Stimulated activated CD8-positive, alpha-beta memory T cell treated with anti-CD3 and anti-CD28 coated beads, Interleukin-7, amount 100 ng/mL, for 4 hours (primary cell): ENCODE measurements around the gene ADAMTS16.

ENCODE experiments used
- DNase-seq, 2 donors: peaks; one replicate each; pipeline ENCODE4 v3.0.0-alpha.2; 2020; ENCODE audit warnings: low read depth in 2 of 2

The ADAMTS16 gene

DNA sequence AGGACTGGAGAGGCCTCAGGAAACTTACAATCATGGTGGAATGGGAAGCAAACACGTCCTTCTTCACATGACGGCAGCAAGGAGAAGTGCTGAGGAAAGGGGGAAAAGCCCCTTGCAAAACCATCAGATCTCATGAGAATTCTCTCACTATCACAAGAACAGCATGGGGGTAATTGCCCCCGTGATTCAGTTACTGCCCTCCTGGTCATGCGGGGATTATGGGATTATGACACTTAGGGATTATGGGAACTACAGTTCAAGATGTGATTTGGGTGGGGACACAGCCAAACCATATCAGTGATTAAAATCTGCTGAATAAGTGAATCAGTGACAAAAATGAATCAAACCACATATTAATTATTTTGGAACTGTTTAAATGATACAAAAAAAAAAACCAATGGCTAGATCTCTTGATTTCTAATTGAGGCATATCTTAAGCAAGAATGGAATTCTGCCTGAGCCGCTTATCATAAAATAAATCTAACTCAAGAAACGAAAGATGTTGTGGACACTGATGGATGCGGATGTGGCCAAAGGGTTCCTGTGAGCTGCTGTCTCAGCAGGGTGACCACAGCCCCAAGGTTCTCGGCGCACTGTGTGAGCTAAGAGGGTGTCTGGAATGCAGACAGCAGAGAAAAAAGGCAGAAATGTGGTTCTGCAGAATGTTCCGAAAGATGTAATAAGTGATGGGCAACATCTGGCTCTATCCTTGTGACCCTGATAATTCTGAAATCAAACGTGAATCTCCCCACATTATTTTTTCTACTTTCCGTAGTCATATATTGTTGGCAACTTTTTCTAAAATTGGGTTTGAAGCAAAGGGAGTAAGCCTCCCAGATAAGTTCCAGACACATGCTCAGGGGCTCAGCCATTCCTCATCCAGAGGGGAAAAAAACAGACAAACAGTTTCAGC lies 175.2 kb downstream of the ADAMTS16 start:
- no peak for DNase-seq

- no peak for DNase-seq
These were observed 176.2 kb downstream of the ADAMTS16 start for GRCh38 chr5:5316334-5316733.

- no peak for DNase-seq
These were observed 177.8 kb downstream of the ADAMTS16 start for GRCh38 chr5:5317976-5318375.

DNA sequence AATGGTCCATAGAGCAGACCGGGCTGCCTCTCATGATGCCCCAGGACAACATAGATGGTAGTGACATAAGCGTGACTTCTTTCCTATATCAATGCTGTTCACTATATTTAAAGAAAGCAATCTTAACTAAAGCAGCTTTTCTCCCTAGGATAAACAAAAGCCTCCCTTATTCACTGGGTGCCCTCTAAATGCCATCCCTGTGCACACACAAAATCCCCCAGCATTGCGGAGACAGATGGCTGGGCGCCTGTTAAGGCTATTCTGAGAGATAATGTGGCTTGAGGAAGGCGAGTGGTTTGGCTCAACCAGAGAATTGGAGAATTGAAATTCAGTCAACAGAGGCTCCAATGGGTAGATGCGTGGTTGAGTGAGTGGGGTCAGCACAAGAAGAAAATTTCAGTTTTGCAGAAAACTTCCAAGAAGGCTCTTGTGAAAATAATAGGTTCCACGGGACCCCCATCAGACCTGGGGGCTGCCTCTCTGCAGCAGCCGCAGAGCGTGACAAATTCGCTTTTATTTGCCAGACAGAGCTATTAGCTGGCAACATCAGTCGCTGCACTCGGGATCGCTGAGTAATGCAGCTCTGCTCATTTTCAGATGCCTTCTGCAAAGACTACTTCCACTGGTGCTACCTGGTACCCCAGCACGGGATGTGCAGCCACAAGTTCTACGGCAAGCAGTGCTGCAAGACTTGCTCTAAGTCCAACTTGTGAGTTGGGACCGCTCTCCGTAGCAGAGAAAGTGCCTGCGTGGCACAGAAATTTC lies 178.5 kb downstream of the ADAMTS16 start:
- DNase-seq: no peak

GRCh38 chr5:5320062-5320805 lies 180.1 kb downstream of the ADAMTS16 start:
- no peak for DNase-seq

GRCh38 chr5:5321137-5321536 lies 181.0 kb downstream of the ADAMTS16 start:
- DNase-seq: no peak

GRCh38 chr5:5323551-5323950 lies 183.4 kb downstream of the ADAMTS16 start:
- no peak for DNase-seq

- no peak for DNase-seq
These were observed 186.1 kb downstream of the ADAMTS16 start for GRCh38 chr5:5326115-5326758.

GRCh38 chr5:5327126-5327525 lies 187.0 kb downstream of the ADAMTS16 start:
- no peak for DNase-seq

GRCh38 chr5:5330728-5331452 lies 190.8 kb downstream of the ADAMTS16 start:
- no peak for DNase-seq

GRCh38 chr5:5331848-5332247 lies 191.7 kb downstream of the ADAMTS16 start:
- DNase-seq: no peak

DNA sequence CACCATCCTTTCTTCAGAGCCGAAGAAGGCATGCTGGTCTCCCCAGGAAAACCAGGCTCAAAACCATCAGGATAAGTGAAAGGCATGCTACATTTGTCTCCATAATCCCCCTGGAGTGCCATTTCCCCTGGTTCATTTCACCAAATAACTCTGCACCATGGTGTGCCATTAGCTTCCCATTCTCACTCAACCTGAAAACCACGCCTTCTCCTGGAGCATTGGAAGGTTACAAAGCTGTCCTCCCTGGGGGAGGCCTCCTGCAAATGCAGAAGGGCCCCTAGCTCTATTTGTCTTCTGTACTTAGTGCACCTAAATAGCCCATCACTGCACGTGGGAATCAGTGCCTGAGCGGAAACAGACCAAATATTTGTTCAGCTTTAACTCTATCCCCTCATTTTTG lies 192.2 kb downstream of the ADAMTS16 start:
- no peak for DNase-seq

GRCh38 chr5:5335107-5335506 lies 195.0 kb downstream of the ADAMTS16 start:
- DNase-seq: no peak

DNA sequence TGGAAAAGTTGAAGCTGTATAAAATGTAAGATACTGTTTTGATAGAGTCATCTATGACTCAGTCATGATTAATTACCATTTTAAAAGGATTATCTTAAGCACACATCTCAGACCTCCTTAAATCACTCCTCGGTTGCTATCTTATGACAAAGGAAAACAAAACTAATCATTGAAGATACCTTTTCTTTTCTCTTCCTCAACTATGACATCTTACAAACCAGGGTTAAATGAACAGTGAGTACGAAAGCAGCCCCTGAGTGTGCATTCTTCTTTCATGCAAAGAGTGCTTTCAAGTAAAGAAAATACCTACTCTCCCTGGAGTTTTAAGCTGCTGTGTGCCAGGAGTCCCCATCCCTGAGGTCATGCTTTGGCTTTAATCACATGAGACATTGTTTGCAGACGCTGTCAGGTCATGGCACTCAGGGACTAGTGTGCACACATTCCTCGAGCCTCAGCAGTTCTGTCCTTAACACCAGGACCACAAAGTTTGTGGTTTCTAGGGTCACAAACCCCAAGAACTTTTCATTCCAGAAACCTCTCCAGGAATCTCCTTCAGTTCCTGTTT lies 195.7 kb downstream of the ADAMTS16 start:
- DNase-seq: no peak

DNA sequence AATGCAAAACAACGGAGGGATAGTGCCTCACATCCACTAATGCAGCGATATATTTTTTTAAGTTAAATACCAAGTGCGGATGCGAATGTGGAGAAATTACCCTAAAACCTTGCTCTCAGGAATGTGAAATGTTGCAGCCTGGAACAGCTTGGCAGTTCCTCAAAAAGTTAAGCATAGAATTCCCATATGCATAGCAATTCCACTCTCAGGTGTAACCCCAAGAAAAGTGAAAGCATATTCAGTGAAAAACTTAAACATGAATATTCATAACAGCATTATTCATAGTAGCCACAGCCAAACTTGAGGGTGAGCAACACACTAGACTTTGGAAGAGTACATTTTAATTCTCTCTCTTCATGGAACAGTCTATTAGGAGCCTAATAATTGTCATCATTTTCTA lies 199.1 kb downstream of the ADAMTS16 start:
- no peak for DNase-seq

DNA sequence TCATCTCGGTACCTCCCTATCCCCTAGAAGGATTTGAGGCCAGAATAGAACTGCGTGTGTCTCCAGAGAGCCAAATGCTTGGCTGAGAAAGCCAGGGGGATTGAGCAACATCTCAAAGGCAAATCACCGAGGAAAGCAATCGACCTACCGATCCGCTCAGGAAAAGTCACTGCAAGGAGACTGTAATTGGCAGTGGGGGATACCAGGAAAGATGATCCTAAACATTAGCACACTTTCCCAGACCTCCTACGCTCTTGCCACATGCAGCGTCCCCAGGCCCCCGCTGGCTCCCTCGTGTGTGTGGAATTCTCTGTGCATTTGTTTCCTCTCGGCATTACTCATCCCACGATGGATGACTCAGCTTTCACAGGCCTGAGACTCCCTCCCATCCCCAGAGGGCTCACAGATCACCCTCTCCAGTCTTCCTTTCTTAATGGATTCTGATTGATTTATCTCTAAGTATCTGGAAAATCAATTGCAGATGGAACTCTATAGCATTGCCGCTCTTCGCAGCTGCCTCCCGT lies 200.1 kb downstream of the ADAMTS16 start:
- DNase-seq: no peak

GRCh38 chr5:5341531-5342292 lies 201.6 kb downstream of the ADAMTS16 start:
- DNase-seq: no peak

DNA sequence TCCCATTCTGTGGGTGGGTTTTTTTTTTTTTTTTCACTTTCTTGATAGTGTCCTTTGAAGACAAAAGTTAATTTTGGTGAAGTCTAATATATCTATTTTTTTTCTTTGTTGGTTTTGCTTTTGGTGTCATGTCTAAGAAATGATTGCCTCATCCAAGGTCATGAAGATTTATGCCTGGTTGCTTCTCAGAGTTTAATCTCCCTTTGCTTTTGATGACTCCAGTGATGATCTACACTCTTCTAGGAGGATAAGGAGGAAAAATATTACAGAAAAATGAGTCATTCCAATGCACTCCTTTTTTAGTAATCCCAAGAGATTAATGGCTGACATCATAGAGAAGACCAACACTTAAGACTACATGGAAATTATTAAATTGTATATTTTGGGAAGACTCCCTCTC lies 202.7 kb downstream of the ADAMTS16 start:
- no peak for DNase-seq

DNA sequence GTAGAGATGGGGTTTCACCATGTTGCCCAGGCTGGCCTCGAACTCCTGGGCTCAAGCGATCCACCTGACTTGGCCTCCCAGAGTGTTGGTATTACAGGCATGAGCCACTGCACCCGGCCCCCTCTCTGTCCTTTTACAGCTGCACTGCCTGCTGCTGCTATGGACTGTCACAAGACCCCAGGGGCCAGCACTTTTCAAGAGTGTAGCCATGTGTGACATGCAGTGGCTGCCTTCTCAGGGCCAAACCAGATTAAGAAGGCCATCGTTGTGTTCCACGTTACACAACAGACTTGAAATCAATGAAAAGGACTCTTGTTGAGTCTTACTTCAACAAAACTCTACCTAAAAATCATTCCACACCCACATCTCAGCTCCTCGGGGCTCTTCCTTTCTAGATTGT lies 203.4 kb downstream of the ADAMTS16 start:
- DNase-seq: no peak
